GM21526 (cell line): ENCODE data around the gene SERPINC1.
"Not testable (repeated sequence)": the region's sequence is repeated elsewhere in the genome, so short reads cannot be mapped to it uniquely, and the experiment has no call there.

ENCODE experiments used
- ATAC-seq: cut with Tn5 transposase; IDR thresholded peaks from one replicate; pipeline ENCODE4 v1.9.1; 2021; ENCODE audit warnings: moderate library complexity; ENCODE audit not compliant: unreplicated experiment, low FRiP score

The SERPINC1 gene

GRCh38 chr1:173864179-173864867 is 52.8 kb downstream of the SERPINC1 start:
- no peak for ATAC-seq

GRCh38 chr1:173863224-173864161 is 53.6 kb downstream of the SERPINC1 start:
- ATAC-seq, result no peak

GRCh38 chr1:173862769-173863223 is 54.3 kb downstream of the SERPINC1 start:
- no peak for ATAC-seq

- ATAC-seq, result not testable (repeated sequence)
Measured at GRCh38 chr1:173862146-173862768, 54.9 kb downstream of the SERPINC1 start.

- no peak for ATAC-seq
Measured at GRCh38 chr1:173861731-173862145, 55.4 kb downstream of the SERPINC1 start.

- ATAC-seq, result no peak
Measured at GRCh38 chr1:173860065-173860464, 57.1 kb downstream of the SERPINC1 start.

GRCh38 chr1:173859547-173859946 is 57.6 kb downstream of the SERPINC1 start:
- not testable (repeated sequence) for ATAC-seq

GRCh38 chr1:173857363-173857917 is 59.7 kb downstream of the SERPINC1 start:
- ATAC-seq, result no peak

- ATAC-seq, result no peak
Measured at GRCh38 chr1:173856903-173857302, 60.2 kb downstream of the SERPINC1 start.

- no peak for ATAC-seq
Measured at GRCh38 chr1:173856014-173856413, 61.1 kb downstream of the SERPINC1 start.
